ACC112 (cell line): ENCODE measurements around the gene MRAP2.

Experiments
- H2AFZ ChIP-seq: fragments of 200-600 bp; sonication (generic); one replicate; pipeline ENCODE4 v1.6.0; 2017; ENCODE audit warnings: antibody characterized with exemption, low read length; ENCODE audit not compliant: unreplicated experiment
- H3K27ac ChIP-seq: fragments of 200-600 bp; sonication (generic); 2 replicates; pipeline ENCODE4 v1.5.1; 2014; ENCODE audit warnings: low read depth, mild to moderate bottlenecking, antibody characterized with exemption, low read length, moderate library complexity
- H3K27me3 ChIP-seq: fragments of 200-600 bp; sonication (generic); 2 replicates; pipeline ENCODE4 v1.6.1; 2014; ENCODE audit warnings: mild to moderate bottlenecking, antibody characterized with exemption, low read length, moderate library complexity, mixed read lengths; ENCODE audit not compliant: insufficient read depth
- H3K36me3 ChIP-seq: fragments of 200-600 bp; sonication (generic); 2 replicates; pipeline ENCODE4 v1.6.1; 2016; ENCODE audit warnings: mild to moderate bottlenecking, antibody characterized with exemption, low read length, moderate library complexity, mixed read lengths; ENCODE audit not compliant: insufficient read depth
- H3K4me1 ChIP-seq: fragments of 200-600 bp; sonication (generic); one replicate; pipeline ENCODE4 v1.6.1; 2016; ENCODE audit warnings: low read length, mixed read lengths; ENCODE audit not compliant: insufficient read depth, unreplicated experiment, control insufficient read depth
- H3K4me3 ChIP-seq: fragments of 200-600 bp; sonication (generic); 2 replicates; pipeline ENCODE4 v1.5.1; 2014; ENCODE audit warnings: mild to moderate bottlenecking, low read depth, low read length
- H3K79me2 ChIP-seq: fragments of 200-600 bp; sonication (generic); one replicate; pipeline ENCODE4 v1.6.0; 2016; ENCODE audit warnings: low read length; ENCODE audit not compliant: control insufficient read depth, unreplicated experiment, insufficient read depth

The MRAP2 gene

GRCh38 chr6:84013354-84013753 lies 20.2 kb upstream of the MRAP2 start:
- no peaks in the 10 kb centered on the region for H3K79me2 ChIP-seq
- H3K4me1 ChIP-seq, result no peaks in the 10 kb centered on the region
- peaks cover 9% of the 10 kb centered on the region for H3K27me3 ChIP-seq
- no peak overlapping the region for H2AFZ ChIP-seq
- H3K27ac ChIP-seq, result no peak overlapping the region
- H3K36me3 ChIP-seq, result no peaks in the 10 kb centered on the region
- H3K4me3 ChIP-seq, result no peak overlapping the region

GRCh38 chr6:84013931-84014330 lies 19.6 kb upstream of the MRAP2 start:
- H3K27me3 ChIP-seq, result peaks cover 13% of the 10 kb centered on the region
- H3K36me3 ChIP-seq, result no peaks in the 10 kb centered on the region
- no peak overlapping the region for H2AFZ ChIP-seq
- H3K4me1 ChIP-seq, result no peaks in the 10 kb centered on the region
- no peak overlapping the region for H3K27ac ChIP-seq
- no peaks in the 10 kb centered on the region for H3K79me2 ChIP-seq
- H3K4me3 ChIP-seq, result no peak overlapping the region

DNA sequence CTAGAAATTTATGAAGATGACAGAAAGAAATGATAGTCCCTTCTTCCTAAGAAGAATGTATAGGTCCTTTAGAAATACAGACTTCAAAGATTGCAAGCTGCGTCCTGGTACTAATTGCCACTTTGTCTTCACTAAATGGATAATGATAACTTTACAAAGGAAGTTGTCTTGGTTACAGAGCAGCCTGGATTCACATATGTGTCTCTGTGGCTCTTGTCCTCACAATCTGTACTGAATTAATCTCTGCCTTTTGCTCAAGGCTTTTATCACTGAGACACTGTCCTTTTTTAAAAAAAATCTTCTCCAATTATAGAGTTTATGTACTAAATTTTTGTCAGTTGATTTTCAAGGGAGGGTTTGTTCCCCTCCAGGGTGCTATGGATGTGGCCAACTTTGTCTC lies 17.5 kb upstream of the MRAP2 start:
- no peaks in the 10 kb centered on the region for H3K36me3 ChIP-seq
- no peak overlapping the region for H2AFZ ChIP-seq
- H3K27me3 ChIP-seq, result peaks cover 15% of the 10 kb centered on the region
- no peaks in the 10 kb centered on the region for H3K79me2 ChIP-seq
- H3K4me1 ChIP-seq, result no peaks in the 10 kb centered on the region
- no peak overlapping the region for H3K4me3 ChIP-seq
- no peak overlapping the region for H3K27ac ChIP-seq

DNA sequence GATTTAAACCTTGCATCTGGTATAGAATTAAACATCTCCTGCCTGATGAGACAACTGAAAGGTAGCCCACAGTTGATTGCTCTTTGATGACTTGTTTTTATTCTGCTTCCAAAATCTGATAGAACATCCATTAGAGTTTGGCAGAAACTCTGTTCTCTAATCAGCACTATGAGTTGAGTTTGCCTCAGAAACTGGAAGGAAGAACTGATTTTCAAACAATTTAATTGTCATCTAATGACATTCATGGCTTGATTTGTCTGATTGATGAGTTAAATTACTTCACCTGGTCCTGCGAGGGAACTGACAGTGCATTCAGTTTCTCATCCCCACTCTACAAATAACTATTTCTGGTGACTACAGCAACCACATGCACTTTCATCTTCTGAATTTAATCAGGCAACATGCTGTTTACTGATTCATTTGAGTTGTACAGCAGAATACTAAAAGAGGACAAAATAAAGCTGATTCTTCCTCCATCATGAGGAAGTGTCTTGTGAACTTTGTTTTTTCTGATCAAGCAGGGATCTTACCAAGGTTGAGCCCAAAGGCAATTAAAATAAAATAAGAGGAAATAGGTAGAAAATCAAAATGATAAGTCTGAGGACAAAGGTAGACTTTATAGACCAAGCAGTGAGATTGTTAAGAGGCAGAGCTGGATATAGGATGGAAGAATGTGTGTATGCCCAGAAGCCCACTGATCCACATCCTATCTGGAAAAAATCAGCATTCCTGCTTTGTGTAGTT lies 15.7 kb upstream of the MRAP2 start:
- Histone ChIP-seq H3K36me3 (no peaks in the 10 kb centered on the region), H3K79me2 (no peaks in the 10 kb centered on the region), H2AFZ (no peak overlapping the region), H3K4me3 (no peak overlapping the region), H3K27ac (no peak overlapping the region), H3K27me3 (peaks cover 15% of the 10 kb centered on the region), H3K4me1 (no peaks in the 10 kb centered on the region)

- H2AFZ ChIP-seq, result no peak overlapping the region
- no peaks in the 10 kb centered on the region for H3K4me1 ChIP-seq
Observed at GRCh38 chr6:84018453-84019061, 15.0 kb upstream of the MRAP2 start.

DNA sequence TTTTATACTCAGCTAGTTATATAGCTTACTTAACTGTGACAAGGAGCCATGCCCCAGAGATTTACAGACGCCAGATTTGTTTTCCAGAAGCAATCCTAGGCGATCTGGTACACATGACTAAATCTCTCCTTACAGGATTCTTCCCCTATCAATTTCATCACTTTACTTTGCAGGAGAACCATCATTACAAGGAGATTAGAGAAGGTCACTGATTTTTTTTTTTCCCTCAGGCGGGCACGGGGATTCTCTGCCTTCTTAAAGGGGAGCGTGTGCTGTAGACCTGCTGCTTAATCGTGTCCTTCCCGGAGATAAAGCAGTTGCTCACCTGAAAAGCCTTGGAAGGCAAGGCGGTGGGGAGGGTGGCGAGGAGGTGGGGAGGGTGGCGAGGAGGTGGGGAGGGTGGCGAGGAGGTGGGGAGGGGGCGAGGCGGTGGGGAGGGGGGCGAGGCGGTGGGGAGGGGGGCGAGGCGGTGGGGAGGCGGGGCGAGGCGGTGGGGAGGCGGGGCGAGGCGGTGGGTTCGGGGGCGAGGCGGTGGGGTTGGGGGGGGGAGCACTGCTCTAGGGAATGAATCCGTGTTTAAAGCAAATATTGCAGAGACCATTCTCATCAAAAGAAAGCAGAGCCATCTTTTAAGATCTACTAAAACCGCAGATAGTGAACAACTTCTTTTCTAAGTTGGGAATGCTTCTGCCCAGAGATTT lies 14.3 kb upstream of the MRAP2 start:
- Histone ChIP-seq H3K4me3 (no peak overlapping the region), H3K27me3 (peaks cover 15% of the 10 kb centered on the region), H3K36me3 (no peaks in the 10 kb centered on the region), H2AFZ (no peak overlapping the region), H3K4me1 (no peaks in the 10 kb centered on the region), H3K27ac (no peak overlapping the region), H3K79me2 (no peaks in the 10 kb centered on the region)

More at GRCh38 chr6:84018453-84019061, 15.0 kb upstream of the MRAP2 start:
- Histone ChIP-seq H3K4me3 (no peak overlapping the region), H3K27me3 (peaks cover 15% of the 10 kb centered on the region), H3K27ac (no peak overlapping the region), H3K36me3 (no peaks in the 10 kb centered on the region), H3K79me2 (no peaks in the 10 kb centered on the region)

DNA sequence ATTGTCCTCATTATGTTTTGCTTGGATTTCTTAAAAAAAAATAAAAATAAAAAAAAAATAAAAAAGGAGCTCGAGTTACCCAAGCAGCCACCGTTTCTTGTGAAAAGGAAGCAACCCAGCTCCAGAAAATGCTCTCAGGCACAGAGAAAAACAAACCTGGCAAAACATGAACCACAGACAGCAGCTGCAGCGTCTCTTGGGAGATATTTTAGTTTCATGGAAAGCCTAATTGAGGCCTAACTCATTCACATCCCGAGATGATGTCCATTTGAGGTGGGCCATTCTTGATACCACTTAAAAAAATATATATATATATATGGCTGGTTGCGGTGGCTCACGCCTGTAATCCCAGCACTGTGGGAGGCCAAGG lies 13.7 kb upstream of the MRAP2 start:
- Histone ChIP-seq H3K27me3 (peaks cover 15% of the 10 kb centered on the region), H3K36me3 (no peaks in the 10 kb centered on the region), H3K4me1 (no peaks in the 10 kb centered on the region), H3K27ac (no peak overlapping the region), H3K4me3 (no peak overlapping the region), H3K79me2 (no peaks in the 10 kb centered on the region), H2AFZ (no peak overlapping the region)

DNA sequence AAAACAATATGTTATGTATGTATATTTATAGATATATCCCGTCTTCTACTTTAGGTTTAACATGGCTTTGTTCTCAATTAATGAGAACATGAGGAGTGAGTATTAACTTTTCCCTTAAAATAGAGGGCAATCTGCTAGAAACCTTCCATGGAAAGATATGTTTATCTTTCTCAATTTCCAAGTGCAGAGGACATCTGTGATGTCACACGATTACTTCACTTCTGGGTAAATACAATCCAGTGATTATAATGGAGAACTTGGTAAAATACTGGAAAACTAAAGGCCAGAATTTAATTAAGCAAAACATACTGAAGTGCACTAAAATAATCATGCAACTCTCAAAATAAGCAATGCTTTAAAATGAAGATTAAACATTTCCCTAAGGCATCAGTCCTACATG lies 11.9 kb upstream of the MRAP2 start:
- Histone ChIP-seq H3K4me1 (no peaks in the 10 kb centered on the region), H3K27ac (no peak overlapping the region), H3K36me3 (no peaks in the 10 kb centered on the region), H3K4me3 (no peak overlapping the region), H3K27me3 (peaks cover 15% of the 10 kb centered on the region), H3K79me2 (no peaks in the 10 kb centered on the region), H2AFZ (no peak overlapping the region)

- Histone ChIP-seq H3K27ac (no peak overlapping the region), H3K4me1 (no peaks in the 10 kb centered on the region), H3K4me3 (no peak overlapping the region), H3K27me3 (no peaks in the 10 kb centered on the region; the same call in 1 of the 2 replicates), H3K36me3 (no peaks in the 10 kb centered on the region), H3K79me2 (no peaks in the 10 kb centered on the region), H2AFZ (no peak overlapping the region)
Observed at GRCh38 chr6:84026721-84027164, 6.8 kb upstream of the MRAP2 start.

DNA sequence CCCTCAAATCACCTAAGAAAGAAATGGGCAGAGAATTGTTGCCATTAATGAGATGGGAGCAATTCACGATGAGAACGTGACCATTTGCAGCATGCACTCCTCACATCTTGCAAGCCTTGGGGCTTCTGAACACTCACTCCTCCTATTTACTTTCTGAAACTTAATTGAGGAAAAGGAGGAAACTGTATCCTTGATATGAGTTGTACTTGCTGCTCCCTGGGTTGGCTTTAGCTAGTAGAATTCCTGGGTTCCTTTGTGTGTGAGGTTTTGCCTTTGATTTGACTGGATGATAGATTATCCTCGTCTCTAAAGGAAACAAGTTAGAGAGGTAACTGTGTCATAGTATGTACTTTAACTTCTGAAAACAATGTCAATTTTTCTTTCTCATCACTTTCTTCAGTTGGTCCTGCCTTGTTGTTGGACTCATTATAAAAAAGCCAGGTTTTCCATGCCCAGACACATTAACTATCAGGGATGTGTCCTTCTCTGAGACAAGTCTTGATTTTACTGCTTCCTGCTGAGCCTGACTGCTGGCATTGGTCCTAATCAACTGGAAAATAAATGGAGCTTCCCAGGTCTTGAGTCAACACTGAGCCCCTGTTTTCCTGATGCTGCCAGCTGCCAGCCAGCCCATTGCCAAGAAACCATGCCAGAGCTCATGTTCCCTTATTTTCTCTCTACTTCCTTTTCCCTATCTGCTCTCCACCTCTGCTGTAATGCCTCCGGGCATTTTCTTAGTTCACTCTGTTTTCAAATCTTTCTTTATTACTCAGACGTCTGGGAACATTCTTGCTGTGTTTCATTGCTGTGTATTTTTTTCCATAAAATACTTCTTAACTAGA lies 6.0 kb upstream of the MRAP2 start:
- no peak overlapping the region for H3K27ac ChIP-seq
- peaks cover under 1% of the 10 kb centered on the region for H3K27me3 ChIP-seq
- H3K79me2 ChIP-seq, result no peaks in the 10 kb centered on the region
- no peak overlapping the region for H2AFZ ChIP-seq
- no peak overlapping the region for H3K4me3 ChIP-seq
- no peaks in the 10 kb centered on the region for H3K36me3 ChIP-seq
- no peaks in the 10 kb centered on the region for H3K4me1 ChIP-seq
